ENCODE results near the gene NBPF3.

NBPF3 gene

DNA sequence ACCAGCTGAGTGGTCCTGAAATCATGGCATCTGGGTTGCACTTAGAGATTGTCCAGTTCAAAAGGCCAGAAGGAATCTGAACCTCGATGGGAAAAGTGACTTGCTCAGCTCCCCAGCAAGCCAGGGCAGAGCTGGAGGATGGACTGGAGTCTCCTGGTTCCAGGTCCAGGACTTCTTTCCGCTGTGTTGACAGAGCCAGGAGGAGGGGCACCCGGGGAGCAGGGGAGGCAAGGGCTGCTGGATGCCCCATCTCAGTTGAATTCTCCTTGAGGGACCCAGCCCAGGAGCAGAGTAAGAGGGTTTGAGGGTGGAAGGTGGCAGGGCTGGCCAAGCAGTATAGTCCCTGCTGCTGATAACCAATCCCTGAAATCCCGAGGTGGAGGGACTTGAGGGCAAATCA is 66.9 kb downstream of the NBPF3 start:
- H3K27ac Mint-ChIP-seq = no peak overlapping the region
- peaks cover 19% of the 10 kb centered on the region for H3K4me1 Mint-ChIP-seq
- H3K27me3 Mint-ChIP-seq (ENCODE audit: low read depth) = peaks cover 64% of the 10 kb centered on the region
- TF ChIP-seq, protein P1, sequence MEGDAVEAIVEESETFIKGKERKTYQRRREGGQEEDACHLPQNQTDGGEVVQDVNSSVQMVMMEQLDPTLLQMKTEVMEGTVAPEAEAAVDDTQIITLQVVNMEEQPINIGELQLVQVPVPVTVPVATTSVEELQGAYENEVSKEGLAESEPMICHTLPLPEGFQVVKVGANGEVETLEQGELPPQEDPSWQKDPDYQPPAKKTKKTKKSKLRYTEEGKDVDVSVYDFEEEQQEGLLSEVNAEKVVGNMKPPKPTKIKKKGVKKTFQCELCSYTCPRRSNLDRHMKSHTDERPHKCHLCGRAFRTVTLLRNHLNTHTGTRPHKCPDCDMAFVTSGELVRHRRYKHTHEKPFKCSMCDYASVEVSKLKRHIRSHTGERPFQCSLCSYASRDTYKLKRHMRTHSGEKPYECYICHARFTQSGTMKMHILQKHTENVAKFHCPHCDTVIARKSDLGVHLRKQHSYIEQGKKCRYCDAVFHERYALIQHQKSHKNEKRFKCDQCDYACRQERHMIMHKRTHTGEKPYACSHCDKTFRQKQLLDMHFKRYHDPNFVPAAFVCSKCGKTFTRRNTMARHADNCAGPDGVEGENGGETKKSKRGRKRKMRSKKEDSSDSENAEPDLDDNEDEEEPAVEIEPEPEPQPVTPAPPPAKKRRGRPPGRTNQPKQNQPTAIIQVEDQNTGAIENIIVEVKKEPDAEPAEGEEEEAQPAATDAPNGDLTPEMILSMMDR (IDR thresholded peaks at IDR 0.05; ENCODE audit: unreplicated experiment in 3 of 3) = no peak
- peaks cover 2% of the 10 kb centered on the region for H3K9me3 Mint-ChIP-seq
- peak overlapping the region in 1 of 3 experiments; percentile 36 for H3K4me3 Mint-ChIP-seq
- no peaks in the 10 kb centered on the region for H3K36me3 Mint-ChIP-seq (ENCODE audit: low read depth)

DNA sequence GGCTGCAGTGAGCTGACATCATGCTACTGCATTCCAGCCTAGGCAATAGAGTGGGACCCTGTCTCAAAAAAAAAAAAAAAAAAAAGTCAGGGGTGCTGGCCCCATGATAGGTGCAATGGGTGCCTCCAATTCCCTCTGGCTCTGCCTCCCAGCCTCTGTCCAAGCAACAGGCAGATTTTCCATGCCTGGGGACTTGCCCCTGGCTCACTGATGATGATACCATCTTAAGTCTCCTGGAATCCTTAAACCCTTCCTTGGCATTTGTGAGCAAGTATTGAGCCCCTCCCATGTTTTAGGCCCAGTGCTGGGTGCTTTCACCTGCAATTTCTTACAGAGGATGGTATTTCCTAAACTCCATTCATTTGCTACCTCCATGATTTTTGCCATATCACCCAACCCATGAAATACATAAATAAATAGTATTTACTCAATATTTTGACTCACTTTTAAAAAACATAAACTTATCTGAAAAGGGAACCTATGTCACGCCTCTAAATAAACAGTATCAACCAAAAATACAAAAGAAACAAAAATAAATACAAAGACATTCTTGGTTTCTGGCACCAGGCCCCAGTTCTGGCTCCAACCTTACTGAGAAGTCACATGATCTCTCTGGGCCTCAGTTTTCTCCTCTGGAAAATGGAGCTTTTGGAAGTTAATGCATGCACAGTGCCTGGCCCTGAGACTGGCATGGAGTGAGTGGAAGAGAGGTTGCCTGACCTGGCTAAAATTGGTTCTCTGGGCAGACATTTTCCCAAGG is 67.8 kb downstream of the NBPF3 start:
- Mint-ChIP-seq H3K27ac (no peak overlapping the region), H3K4me1 (peaks cover 19% of the 10 kb centered on the region), H3K9me3 (peaks cover 2% of the 10 kb centered on the region), H3K4me3 (peak overlapping the region; percentile 12 to 22 (median 21)), H3K36me3 (ENCODE audit: low read depth) (no peaks in the 10 kb centered on the region), H3K27me3 (ENCODE audit: low read depth) (peaks cover 69% of the 10 kb centered on the region)
- TF ChIP-seq, protein P1 (IDR thresholded peaks at IDR 0.05; ENCODE audit: unreplicated experiment in 3 of 3) = no peak

DNA sequence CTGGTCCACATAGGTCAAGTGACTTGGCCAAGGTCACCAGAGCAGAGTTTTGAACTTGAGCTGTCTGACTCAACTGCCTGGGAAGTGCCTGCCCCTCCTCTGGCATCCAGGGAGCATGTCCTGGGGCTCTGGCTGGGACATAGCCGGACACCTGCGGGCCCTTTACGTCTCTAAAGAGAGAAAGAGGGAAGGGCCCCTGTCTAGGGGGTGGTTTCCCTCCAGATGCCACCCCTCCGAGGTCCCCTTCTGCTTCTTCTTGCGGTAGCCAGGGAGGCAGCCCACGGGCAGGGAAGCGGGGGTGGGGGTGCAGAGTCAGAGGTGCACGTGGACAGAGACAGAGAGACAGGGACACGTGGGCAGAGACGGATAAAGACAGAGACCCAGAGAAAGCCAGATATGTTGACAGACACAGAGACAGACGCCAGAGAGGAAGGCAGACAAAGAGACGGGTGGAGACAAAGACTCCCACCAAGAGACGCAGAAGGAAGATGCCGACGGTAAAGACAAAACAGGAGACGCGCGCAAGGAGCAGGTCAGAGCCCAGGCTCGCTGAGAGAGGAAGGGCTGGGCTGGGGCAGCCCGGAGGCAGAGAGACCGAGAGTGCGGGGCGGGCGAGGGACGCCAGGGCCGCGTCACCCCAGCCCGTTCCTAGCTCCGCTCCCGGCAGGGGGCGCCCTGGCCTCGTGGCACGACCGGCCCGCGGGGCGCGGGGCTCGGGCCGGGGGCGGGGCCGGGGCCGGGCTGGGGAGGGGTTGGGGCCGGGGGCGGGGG is 68.8 kb downstream of the NBPF3 start:
- TF ChIP-seq, protein P1 (IDR thresholded peaks at IDR 0.05; ENCODE audit: unreplicated experiment in 3 of 3) = peak; percentile 48 to 64 (median 50)
- no peaks in the 10 kb centered on the region for H3K36me3 Mint-ChIP-seq (ENCODE audit: low read depth)
- peaks cover 64% of the 10 kb centered on the region for H3K27me3 Mint-ChIP-seq (ENCODE audit: low read depth)
- peak overlapping the region; percentile 82 to 85 (median 82) for H3K4me3 Mint-ChIP-seq
- no peak overlapping the region for H3K27ac Mint-ChIP-seq
- H3K4me1 Mint-ChIP-seq = peaks cover 16% of the 10 kb centered on the region
- H3K9me3 Mint-ChIP-seq = no peaks in the 10 kb centered on the region

DNA sequence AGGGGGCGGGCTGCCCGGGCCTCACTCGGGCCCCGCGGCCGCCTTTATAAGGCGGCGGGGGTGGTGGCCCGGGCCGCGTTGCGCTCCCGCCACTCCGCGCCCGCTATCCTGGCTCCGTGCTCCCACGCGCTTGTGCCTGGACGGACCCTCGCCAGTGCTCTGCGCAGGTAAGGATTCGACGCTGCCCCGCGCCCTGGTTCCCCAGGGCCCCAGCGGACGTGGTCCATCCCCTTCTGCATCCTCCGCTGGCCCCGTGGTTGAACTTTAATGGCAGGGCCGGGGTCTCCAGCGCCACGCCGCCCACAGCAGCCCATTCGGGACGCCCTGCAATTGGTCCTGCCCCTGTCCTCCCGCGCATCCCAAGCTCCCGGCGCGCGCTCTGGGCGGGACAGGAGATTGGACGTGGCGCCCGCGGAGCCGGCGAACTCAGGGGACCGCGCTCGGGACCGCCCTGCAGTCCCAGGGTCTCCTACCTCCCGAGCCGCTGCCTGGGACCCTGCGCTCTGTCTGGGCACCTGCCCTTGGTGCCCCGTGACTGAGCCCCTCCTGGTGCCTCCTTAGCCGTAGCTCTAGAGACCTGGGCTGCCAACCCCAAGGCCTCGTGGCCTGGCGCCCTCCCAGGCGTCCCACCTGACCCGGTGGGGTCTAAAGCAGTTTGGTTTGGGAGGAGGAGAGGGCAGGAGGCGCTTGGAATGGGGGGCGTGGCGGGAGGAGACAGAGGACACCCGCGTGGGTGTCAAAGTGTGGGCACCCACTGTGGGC is 69.6 kb downstream of the NBPF3 start, which contains the start of gene ALPL:
Gene ALPL (plus strand): TSS at position 73 of the 762 bp plus-strand sequence. CDS start 44,659 bp downstream, outside the sequence.
- H3K9me3 Mint-ChIP-seq = no peaks in the 10 kb centered on the region
- H3K27ac Mint-ChIP-seq = peak within 1 kb of the TSS in 2 of 3 experiments; percentile 23 to 37
- no peaks in the 10 kb centered on the region for H3K36me3 Mint-ChIP-seq (ENCODE audit: low read depth)
- H3K4me1 Mint-ChIP-seq = peaks cover 13% of the 10 kb centered on the region
- TF ChIP-seq, protein P1 (IDR thresholded peaks at IDR 0.05; ENCODE audit: unreplicated experiment in 3 of 3) = no peak
- peaks cover 60% of the 10 kb centered on the region for H3K27me3 Mint-ChIP-seq (ENCODE audit: low read depth)
- peak within 1 kb of the TSS; percentile 82 to 85 (median 82) for H3K4me3 Mint-ChIP-seq

DNA sequence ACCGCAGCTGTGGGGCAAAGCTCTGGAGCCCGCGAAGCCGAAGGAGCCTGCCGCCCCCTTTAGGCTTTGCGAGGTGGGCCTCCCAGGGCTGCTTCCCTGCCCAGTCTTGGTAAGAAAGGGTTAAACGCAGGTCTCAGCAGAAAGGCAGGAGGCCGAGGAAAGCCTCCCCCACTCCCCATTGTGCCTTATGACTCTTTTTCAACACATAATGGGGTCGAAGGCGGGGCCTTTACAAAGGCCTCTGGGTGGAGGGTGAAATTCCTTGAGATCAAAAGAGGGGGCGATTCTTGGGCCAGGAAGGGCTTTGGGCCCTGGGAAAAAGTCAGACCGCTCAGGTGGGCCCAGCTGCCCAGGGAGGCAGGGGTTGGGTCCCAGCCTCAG is 70.2 kb downstream of the NBPF3 start:
- TF ChIP-seq, protein P1 (IDR thresholded peaks at IDR 0.05; ENCODE audit: unreplicated experiment in 3 of 3) = no peak
- H3K4me3 Mint-ChIP-seq = peak overlapping the region; percentile 48 to 70 (median 51)
- no peaks in the 10 kb centered on the region for H3K36me3 Mint-ChIP-seq (ENCODE audit: low read depth)
- peak overlapping the region in 2 of 3 experiments; percentile 23 to 37 for H3K27ac Mint-ChIP-seq
- peaks cover 12% of the 10 kb centered on the region for H3K4me1 Mint-ChIP-seq
- no peaks in the 10 kb centered on the region for H3K9me3 Mint-ChIP-seq
- H3K27me3 Mint-ChIP-seq (ENCODE audit: low read depth) = peaks cover 60% of the 10 kb centered on the region

Measured in nephron (organoid).